Measurements from ENCODE around the gene AATK. TPM values are rescaled to one million over a fixed set of nuclear protein-coding genes. Genes with fewer than 3 reads are reported as not detected.

Gene AATK
- total and polyA plus RNA-seq, 8 donors = 13.3 to 48.5 (median 19.4) TPM

GRCh38 chr17:81190591-81190990, 24.6 kb upstream of the AATK start:
- DNase-seq = no peak
- TF ChIP-seq CTCF (IDR thresholded peaks at IDR 0.05) = no peak
- no peak overlapping the region for H3K4me3 ChIP-seq

GRCh38 chr17:81189670-81190530, 23.9 kb upstream of the AATK start:
- no peak for TF ChIP-seq CTCF (IDR thresholded peaks at IDR 0.05)
- Histone ChIP-seq H3K36me3 (peaks cover 0 to 31% of the 10 kb centered on the region in 2 donors), H3K4me3 (no peak overlapping the region), H3K4me1 (no peaks in the 10 kb centered on the region), H3K27me3 (peaks cover 0 to 1% of the 10 kb centered on the region in 2 donors), H3K27ac (no peak overlapping the region), H3K9me3 (no peaks in the 10 kb centered on the region)
- peak; percentile 14 for ATAC-seq
- intact Hi-C loops (cut with DNase I) = no loop called here
- DNase-seq = no peak

More at GRCh38 chr17:81190591-81190990, 24.6 kb upstream of the AATK start:
- intact Hi-C loops (cut with DNase I) = no loop called here
- no peak for ATAC-seq
- peaks cover 0 to 38% of the 10 kb centered on the region in 2 donors for H3K36me3 ChIP-seq
- H3K27ac ChIP-seq = no peak overlapping the region
- H3K9me3 ChIP-seq = no peaks in the 10 kb centered on the region
- no peaks in the 10 kb centered on the region for H3K4me1 ChIP-seq
- H3K27me3 ChIP-seq = no peaks in the 10 kb centered on the region

GRCh38 chr17:81189016-81189415, 23.0 kb upstream of the AATK start:
- intact Hi-C loops (cut with DNase I) = no loop called here
- ATAC-seq (no peak), DNase-seq (no peak)
- Histone ChIP-seq H3K4me1 (no peaks in the 10 kb centered on the region), H3K36me3 (peaks cover 0 to 25% of the 10 kb centered on the region in 2 donors), H3K27me3 (peaks cover 0 to 10% of the 10 kb centered on the region in 2 donors), H3K9me3 (no peaks in the 10 kb centered on the region), H3K4me3 (no peak overlapping the region), H3K27ac (no peak overlapping the region)
- no peak for TF ChIP-seq CTCF (IDR thresholded peaks at IDR 0.05)

DNA sequence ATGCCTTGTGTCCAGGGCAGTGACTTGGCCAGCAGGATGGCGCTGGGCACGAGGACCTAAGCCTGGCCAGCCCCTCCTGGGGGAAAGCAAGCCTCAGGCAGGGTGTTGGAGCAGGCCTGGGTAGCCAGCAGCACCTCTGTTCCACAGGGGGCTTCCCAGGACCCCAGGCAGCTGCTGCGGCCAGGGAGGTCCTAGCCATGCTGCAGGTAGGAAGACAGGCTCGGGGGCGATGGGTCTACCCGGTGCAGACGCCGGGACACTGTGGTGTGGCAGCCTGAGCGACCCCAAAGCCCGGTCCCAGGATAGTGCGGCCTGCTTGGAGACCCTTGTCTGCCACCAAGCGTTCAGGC, 22.4 kb upstream of the AATK start:
- Histone ChIP-seq H3K27me3 (peaks cover 0 to 16% of the 10 kb centered on the region in 2 donors), H3K4me3 (no peak overlapping the region), H3K4me1 (no peaks in the 10 kb centered on the region), H3K27ac (no peak overlapping the region), H3K36me3 (peaks cover 0 to 25% of the 10 kb centered on the region in 2 donors), H3K9me3 (no peaks in the 10 kb centered on the region)
- no peak for DNase-seq
- TF ChIP-seq CTCF (IDR thresholded peaks at IDR 0.05) = no peak
- intact Hi-C loops (cut with DNase I) = no loop called here
- no peak for ATAC-seq

GRCh38 chr17:81187586-81188490, 21.8 kb upstream of the AATK start:
- intact Hi-C loops (cut with DNase I) = no loop called here
- H3K4me3 ChIP-seq = no peak overlapping the region
- H3K9me3 ChIP-seq = no peaks in the 10 kb centered on the region
- no peak for DNase-seq
- no peak for ATAC-seq
- H3K27me3 ChIP-seq = peaks cover 0 to 22% of the 10 kb centered on the region in 2 donors
- TF ChIP-seq CTCF (IDR thresholded peaks at IDR 0.05) = no peak
- peaks cover 0 to 25% of the 10 kb centered on the region in 2 donors for H3K36me3 ChIP-seq
- no peak overlapping the region for H3K27ac ChIP-seq
- H3K4me1 ChIP-seq = no peaks in the 10 kb centered on the region

All from left lung (tissue), 10 donors.